Stimulated activated CD4-positive, alpha-beta T cell treated with anti-CD3 and anti-CD28 coated beads, Interleukin-1b, Interleukin-23, amount 100 ng/mL, for 1 hour (primary cell): ENCODE data around the gene RBL2.
"Not testable (repeated sequence)": the region's sequence is repeated elsewhere in the genome, so short reads cannot be mapped to it uniquely, and the experiment has no call there.

ENCODE experiments used
- DNase-seq, 2 donors: peaks; one replicate each; pipeline ENCODE4 v3.0.0-alpha.2; 2020; ENCODE audit warnings: low read depth in 2 of 2

Gene RBL2

DNA sequence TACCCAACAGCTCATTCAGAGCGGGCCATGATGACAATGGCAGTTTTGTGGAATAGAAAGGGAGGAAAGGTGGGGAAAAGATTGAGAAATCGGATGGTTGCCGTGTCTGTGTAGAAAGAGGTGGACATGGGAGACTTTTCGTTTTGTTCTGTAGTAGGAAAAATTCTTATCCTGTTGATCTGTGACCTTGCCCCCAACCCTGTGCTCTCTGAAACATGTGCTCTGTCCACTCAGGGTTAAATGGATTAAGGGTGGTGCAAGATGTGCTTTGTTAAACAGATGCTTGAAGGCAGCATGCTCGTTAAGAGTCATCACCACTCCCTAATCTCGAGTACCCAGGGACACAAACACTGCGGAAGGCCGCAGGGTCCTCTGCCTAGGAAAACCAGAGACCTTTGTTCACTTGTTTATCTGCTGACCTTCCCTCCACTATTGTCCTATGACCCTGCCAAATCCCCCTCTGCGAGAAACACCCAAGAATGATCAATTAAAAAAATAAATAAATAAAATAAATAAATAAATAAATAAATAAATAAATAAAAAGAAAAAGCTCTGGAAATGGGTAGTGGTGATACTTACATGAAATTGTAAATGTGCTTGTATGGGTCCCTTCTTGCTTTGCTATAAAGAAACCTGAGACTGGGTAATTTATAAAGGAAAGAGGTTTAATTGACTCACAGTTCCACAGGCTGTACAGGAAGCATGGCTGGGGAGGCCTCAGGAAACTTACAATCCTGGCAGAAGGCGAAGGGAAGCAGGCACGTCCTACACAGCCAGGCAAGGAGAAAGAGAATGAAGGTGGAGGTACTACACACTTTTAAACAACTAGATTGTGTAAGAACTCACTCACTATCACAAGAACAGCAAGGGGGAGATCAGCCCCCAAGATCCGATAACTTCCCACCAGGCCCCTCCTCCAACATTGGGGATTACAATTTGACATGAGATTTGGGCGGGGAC is 105.8 kb downstream of the RBL2 start:
- not testable (repeated sequence) for DNase-seq
